Measurements from ENCODE around the gene SULT1C3.

DNA sequence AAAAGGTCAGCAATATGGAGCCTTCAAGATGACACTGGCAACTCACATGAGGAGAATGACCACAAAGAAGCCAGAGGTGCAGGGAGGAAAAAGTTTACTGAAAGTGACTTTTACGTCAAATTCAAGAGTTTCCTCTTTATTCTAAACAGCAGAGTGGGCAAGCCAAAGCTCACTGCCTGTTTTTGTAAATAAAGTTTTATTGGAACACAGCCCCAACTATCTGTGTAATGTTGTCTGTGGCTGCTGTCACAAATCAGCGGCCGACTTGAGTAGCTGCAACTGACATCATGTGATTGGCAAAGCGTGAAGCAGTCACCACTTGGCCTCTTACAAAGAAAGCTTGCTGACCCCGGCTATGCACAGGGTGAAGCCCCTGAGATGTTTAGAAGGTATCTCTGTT is 39.7 kb downstream of the SULT1C3 start:
- TF ChIP-seq, protein P1, sequence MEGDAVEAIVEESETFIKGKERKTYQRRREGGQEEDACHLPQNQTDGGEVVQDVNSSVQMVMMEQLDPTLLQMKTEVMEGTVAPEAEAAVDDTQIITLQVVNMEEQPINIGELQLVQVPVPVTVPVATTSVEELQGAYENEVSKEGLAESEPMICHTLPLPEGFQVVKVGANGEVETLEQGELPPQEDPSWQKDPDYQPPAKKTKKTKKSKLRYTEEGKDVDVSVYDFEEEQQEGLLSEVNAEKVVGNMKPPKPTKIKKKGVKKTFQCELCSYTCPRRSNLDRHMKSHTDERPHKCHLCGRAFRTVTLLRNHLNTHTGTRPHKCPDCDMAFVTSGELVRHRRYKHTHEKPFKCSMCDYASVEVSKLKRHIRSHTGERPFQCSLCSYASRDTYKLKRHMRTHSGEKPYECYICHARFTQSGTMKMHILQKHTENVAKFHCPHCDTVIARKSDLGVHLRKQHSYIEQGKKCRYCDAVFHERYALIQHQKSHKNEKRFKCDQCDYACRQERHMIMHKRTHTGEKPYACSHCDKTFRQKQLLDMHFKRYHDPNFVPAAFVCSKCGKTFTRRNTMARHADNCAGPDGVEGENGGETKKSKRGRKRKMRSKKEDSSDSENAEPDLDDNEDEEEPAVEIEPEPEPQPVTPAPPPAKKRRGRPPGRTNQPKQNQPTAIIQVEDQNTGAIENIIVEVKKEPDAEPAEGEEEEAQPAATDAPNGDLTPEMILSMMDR (IDR thresholded peaks at IDR 0.05; ENCODE audit: insufficient read depth, low read depth, low read length) = no peak
- no peak for TF ChIP-seq EZH2 (IDR thresholded peaks at IDR 0.05; ENCODE audit: insufficient read depth, low read length)

Data from astrocyte (in vitro differentiated cells and primary cell).